ENCODE results near the gene TMEM135. TPM values are rescaled to one million over a fixed set of nuclear protein-coding genes. Genes with fewer than 3 reads are reported as not detected.

TMEM135 gene
- total RNA-seq, 2 experiments from 2014 or later, result 14.1 to 15.6 TPM

DNA sequence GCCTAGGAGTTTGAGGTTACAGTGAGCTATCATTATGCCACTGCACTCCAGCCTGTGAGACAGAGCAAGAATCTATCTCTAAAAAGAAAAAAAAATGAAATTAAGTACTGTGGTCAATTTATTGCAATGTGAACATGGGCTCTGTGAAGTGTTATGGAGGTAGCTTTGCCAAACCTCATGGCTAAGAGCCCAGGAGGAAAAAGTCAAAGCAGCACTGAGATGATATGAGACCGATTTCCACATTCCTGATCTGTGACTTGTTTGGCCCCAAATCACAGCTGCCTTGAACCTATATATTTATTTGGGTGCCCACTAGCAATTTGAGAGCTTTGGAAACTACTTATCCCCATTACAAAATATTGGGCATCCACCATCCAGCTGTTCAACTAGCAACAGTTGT is 29.8 kb upstream of the TMEM135 start:
- ChIA-PET CTCF (no interaction called here), POLR2A (interaction anchor here (0.7 kb wide), 2 partner anchors 51 to 199 kb away, joined by 3 read pairs; no protein-coding TSS in a partner anchor)
- H3K4me1 ChIP-seq (ENCODE audit: insufficient read depth, low read length), result no peaks in the 10 kb centered on the region
- ATAC-seq (ENCODE audit: poor library complexity) (no peak), DNase-seq (no peak)
- Mint-ChIP-seq H3K36me3 (ENCODE audit: low read depth) (no peaks in the 10 kb centered on the region), H3K4me1 (ENCODE audit: low read depth) (no peaks in the 10 kb centered on the region), H3K4me3 (no peak overlapping the region), H3K9me3 (no peaks in the 10 kb centered on the region), H3K27ac (no peak overlapping the region), H3K27me3 (no peaks in the 10 kb centered on the region)
- no peak for TF ChIP-seq CTCF (IDR thresholded peaks at IDR 0.05)
- no peaks in the 10 kb centered on the region for H3K9me3 ChIP-seq (ENCODE audit: control insufficient read depth in 1 of 2, insufficient read depth in 1 of 2, low read length in 2 of 2)
- no peaks in the 10 kb centered on the region for H3K36me3 ChIP-seq (ENCODE audit: insufficient read depth, low read length)
- no peak overlapping the region for H3K27ac ChIP-seq (ENCODE audit: low read depth in 1 of 2, low read length in 2 of 2)
- intact Hi-C loops (cut with DNase I, micrococcal nuclease), result no loop called here
- H3K4me3 ChIP-seq (ENCODE audit: low read length), result no peak overlapping the region
- no peaks in the 10 kb centered on the region for H3K27me3 ChIP-seq (ENCODE audit: control insufficient read depth in 1 of 2, insufficient read depth in 2 of 2, low read length in 2 of 2)

GRCh38 chr11:87012089-87012488 is 25.6 kb upstream of the TMEM135 start:
- Histone ChIP-seq H3K27ac (ENCODE audit: low read depth in 1 of 2, low read length in 2 of 2) (no peak overlapping the region), H3K4me1 (ENCODE audit: insufficient read depth, low read length) (no peaks in the 10 kb centered on the region), H3K4me3 (ENCODE audit: low read length) (no peak overlapping the region), H3K36me3 (ENCODE audit: insufficient read depth, low read length) (no peaks in the 10 kb centered on the region), H3K9me3 (ENCODE audit: control insufficient read depth in 1 of 2, insufficient read depth in 1 of 2, low read length in 2 of 2) (no peaks in the 10 kb centered on the region), H3K27me3 (ENCODE audit: control insufficient read depth in 1 of 2, insufficient read depth in 2 of 2, low read length in 2 of 2) (no peaks in the 10 kb centered on the region)
- H3K27ac Mint-ChIP-seq, result no peak overlapping the region
- no peaks in the 10 kb centered on the region for H3K27me3 Mint-ChIP-seq
- intact Hi-C loops (cut with DNase I, micrococcal nuclease), result no loop called here
- ChIA-PET POLR2A (no interaction called here), CTCF (interaction anchor here (1.8 kb wide), 1 partner anchor 11 kb away, joined by 4 read pairs; no protein-coding TSS in a partner anchor)
- no peak for ATAC-seq (ENCODE audit: poor library complexity)
- H3K36me3 Mint-ChIP-seq (ENCODE audit: low read depth), result no peaks in the 10 kb centered on the region
- no peak for DNase-seq
- no peak for TF ChIP-seq CTCF (IDR thresholded peaks at IDR 0.05)
- H3K4me3 Mint-ChIP-seq, result no peak overlapping the region
- H3K4me1 Mint-ChIP-seq (ENCODE audit: low read depth), result no peaks in the 10 kb centered on the region
- no peaks in the 10 kb centered on the region for H3K9me3 Mint-ChIP-seq

DNA sequence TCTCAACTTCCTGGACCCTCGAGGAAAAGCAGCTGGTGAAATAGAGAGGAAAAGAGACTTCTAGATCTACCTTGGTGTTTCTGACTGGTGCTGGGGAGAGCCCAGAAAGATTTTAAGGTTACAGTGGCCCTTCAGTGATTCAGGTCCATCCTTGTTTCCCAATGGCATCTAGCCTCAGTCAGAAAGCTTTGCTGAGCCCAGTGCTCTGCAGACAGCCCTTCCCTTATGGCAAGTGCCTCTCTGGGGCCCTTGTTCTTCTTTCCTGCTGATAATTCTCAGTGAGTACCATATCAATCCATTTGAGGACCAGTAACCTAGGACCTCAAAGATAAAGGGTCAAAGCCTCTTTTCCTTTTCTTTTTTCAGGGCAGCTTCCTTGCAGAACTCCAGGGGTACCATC is 25.1 kb upstream of the TMEM135 start:
- ATAC-seq (ENCODE audit: poor library complexity), result no peak
- POLR2A ChIA-PET, result no interaction called here
- Histone ChIP-seq H3K4me3 (ENCODE audit: low read length) (no peak overlapping the region), H3K27ac (ENCODE audit: low read depth in 1 of 2, low read length in 2 of 2) (no peak overlapping the region), H3K9me3 (ENCODE audit: control insufficient read depth in 1 of 2, insufficient read depth in 1 of 2, low read length in 2 of 2) (no peaks in the 10 kb centered on the region), H3K27me3 (ENCODE audit: control insufficient read depth in 1 of 2, insufficient read depth in 2 of 2, low read length in 2 of 2) (no peaks in the 10 kb centered on the region), H3K4me1 (ENCODE audit: insufficient read depth, low read length) (no peaks in the 10 kb centered on the region), H3K36me3 (ENCODE audit: insufficient read depth, low read length) (no peaks in the 10 kb centered on the region)
- Mint-ChIP-seq H3K27ac (no peak overlapping the region), H3K36me3 (ENCODE audit: low read depth) (no peaks in the 10 kb centered on the region), H3K9me3 (no peaks in the 10 kb centered on the region), H3K4me1 (ENCODE audit: low read depth) (no peaks in the 10 kb centered on the region), H3K4me3 (no peak overlapping the region), H3K27me3 (no peaks in the 10 kb centered on the region)
- CTCF ChIA-PET, result interaction anchor here (1.8 kb wide), 1 partner anchor 10 kb away, joined by 4 read pairs; no protein-coding TSS in a partner anchor
- no peak for DNase-seq
- intact Hi-C loops (cut with DNase I, micrococcal nuclease), result no loop called here
- no peak for TF ChIP-seq CTCF (IDR thresholded peaks at IDR 0.05)
